Fibroblast of gingiva (primary cell): ENCODE results near the gene PIP4K2B.
"Not testable (repeated sequence)": the region's sequence is repeated elsewhere in the genome, so short reads cannot be mapped to it uniquely, and the experiment has no call there.

Experiments
- DNase-seq: peaks from one replicate; pipeline ENCODE4 v3.0.0-alpha.2; 2011; ENCODE audit warnings: low read depth

The PIP4K2B gene

GRCh38 chr17:38730526-38731379 is 68.6 kb downstream of the PIP4K2B start:
- peak; percentile 67 for DNase-seq

DNA sequence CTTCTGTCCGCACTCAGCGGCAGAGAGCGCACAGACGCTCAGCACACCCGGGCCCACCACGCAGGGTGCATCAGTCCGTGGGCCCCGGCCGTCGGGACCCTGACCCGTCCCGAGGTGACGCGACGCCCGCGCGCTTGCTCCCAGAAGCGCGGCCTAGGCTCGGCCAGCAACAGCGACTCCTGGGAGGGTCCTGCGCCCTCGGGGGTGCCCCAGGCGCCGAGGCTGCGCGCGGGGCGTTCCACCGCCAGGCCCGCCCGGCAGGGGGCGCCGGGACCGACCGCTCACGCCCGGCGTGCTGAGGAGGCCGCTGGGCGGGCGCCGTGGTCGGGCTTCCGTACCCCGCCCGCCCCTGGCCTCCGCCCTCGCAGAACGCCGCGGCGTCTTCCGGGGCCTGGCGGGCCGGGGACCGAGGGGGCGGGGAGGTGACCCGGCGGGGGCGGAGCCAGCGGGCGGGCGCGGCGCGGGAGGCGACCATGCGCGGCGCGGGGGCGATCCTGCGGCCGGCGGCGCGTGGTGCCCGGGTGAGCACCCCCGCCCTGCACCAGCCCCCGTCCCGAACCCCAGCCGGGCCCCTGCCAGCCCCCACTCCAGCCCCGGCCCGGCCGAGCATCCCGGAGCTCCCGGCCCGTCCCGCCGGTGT is 69.3 kb downstream of the PIP4K2B start, which contains the start of gene CISD3:
TSS of gene CISD3 (plus strand) at position 456 of the 640 bp plus-strand sequence. CDS start at position 474, 18 bp downstream.
- peak; percentile 86 for DNase-seq

DNA sequence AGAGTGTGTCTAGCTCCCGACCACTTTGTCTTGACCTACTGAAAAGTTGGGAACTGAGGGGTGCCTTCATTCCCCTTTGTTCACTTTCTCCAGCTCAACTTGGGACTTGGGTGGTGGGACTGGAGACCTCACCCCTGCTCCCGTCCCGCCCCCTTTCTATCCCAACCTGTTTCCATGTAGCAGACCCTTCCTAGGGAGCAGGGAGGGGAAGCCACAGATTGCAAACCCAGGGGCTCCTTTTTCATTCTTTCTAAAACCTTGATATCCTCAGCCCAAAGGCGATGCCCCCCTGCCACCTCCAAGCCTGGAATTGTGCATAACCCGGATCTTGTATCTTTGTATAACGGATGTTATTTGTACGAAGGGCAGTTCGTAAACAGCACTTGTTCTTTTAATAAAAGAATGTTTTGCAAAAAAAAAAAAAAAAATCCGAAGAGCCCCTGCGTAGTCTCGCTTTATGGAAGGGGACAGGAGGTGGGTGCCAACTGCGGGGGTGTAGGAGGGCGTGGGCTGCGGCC is 69.9 kb downstream of the PIP4K2B start:
- DNase-seq, result no peak

DNA sequence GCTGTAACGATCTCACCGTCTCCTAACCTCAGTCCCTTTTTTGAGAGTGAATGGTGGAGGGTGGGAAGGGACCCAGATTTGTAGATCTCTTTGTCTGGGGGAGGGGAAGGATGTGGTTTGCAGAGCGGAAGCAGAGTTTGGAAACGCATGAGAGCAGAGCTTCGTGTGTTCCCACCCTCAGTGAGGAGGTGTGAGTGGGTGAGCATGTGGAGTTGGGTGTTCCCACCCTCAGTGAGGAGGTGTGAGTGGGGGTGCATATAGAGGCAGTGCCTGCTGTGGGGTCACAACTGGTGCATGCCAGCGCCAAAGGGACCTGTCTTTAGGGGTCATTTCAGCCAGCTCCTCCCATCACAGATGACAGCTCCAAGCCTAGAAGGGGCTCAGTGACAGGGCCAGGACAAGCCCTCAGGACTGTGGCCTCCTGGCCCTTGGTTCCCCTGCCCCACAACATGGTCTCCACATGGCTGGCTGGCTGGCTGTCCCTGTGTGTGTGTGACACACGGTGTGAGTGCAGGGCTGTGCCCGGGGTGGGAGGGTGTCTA is 71.0 kb downstream of the PIP4K2B start:
- DNase-seq, result no peak

- no peak for DNase-seq
These were observed 71.6 kb downstream of the PIP4K2B start for GRCh38 chr17:38727736-38728135.

DNA sequence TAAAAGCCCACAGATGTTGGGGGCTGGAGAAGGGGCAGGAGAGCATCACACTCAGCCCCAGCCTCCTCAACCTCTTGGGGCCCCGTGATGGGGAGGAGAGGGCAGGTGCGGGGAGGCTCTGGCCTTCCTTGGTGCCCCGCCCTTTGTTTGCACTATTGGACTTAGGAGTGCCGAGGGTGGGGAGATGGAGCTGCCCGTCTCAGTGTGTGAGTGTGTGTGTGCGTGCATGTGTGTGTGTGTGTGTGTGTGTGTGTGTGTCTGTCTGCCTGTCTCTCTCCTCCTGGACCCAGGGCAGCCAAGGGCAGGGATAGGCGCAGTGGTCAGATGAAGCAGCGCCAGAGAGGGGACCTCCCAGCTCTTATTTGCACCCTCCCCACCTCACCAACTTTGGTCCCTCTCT is 73.2 kb downstream of the PIP4K2B start:
- DNase-seq, result not testable (repeated sequence)

- no peak for DNase-seq
These were observed 74.3 kb downstream of the PIP4K2B start for GRCh38 chr17:38725066-38725465.

GRCh38 chr17:38724337-38724988 is 74.9 kb downstream of the PIP4K2B start:
- DNase-seq, result peak; percentile 52

DNA sequence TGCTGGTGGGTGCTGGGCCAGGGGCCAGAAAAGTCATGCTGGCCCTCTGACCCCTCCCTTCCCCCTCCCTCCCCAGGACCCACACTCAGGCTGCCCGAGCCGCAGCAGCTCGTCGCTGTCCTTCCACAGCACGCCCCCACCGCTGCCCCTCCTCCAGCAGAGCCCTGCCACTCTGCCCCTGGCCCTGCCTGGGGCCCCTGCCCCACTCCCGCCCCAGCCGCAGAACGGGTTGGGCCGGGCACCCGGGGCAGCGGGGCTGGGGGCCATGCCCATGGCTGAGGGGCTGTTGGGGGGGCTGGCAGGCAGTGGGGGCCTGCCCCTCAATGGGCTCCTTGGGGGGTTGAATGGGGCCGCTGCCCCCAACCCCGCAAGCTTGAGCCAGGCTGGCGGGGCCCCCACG is 77.6 kb downstream of the PIP4K2B start:
- no peak for DNase-seq

DNA sequence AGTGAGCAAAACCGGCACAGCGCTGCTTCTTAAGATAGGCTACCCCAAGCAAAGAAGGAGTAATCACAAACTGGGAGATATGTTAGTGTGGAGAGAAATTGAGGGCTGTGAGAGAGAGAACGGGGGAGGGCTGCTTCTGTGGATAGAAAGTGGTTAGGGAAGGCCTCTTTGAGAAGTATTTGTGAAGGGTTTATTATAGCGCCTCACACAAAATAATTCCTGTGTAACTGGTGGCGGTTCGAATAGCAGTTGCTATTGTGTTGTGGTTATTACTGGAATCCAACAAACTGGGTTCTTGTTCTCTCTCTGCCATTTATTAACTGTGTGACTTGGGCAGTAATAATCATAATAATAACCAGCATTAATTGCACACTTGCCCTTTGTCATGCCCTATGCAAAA is 78.4 kb downstream of the PIP4K2B start:
- DNase-seq, result no peak

DNA sequence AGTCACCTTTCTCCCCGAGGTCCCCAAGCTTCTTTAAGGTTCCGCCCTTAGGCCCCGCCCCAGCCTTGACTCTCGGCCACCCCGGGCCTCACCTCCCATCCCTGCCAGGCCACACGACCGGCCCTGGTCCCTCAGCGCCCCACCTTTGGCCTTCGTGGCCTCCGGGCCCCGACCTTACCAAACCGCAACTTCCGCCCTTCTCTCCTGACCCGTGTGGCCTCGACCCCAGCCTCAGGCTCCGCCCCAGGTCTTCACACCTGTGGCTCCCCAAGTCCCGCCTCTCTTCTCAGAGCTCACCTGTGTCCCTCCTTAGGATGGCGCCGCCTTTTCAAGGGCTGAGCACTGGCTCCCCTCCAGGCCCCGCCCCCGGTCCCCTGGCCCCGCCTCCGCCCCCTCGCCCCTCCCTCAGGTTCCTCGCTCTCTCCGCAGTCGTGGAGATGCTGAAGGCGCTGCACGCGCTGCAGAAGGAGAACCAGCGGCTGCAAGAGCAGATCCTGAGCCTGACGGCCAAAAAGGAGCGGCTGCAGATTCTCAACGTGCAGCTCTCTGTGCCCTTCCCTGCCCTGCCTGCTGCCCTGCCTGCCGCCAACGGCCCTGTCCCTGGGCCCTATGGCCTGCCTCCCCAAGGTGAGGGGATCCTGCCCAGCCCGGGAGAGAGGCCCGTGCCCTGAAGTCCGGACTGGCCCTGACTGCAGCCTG is 79.3 kb downstream of the PIP4K2B start:
- DNase-seq, result no peak

- DNase-seq, result no peak
These were observed 79.9 kb downstream of the PIP4K2B start for GRCh38 chr17:38719289-38719942.

GRCh38 chr17:38717139-38717745 is 82.1 kb downstream of the PIP4K2B start:
- no peak for DNase-seq

GRCh38 chr17:38716368-38717005 is 82.9 kb downstream of the PIP4K2B start:
- DNase-seq, result no peak
